GM12891 (cell line): ENCODE data around the gene FAM131B.

ENCODE experiments used
- DNase-seq: peaks from one replicate; pipeline ENCODE4 v3.0.0; 2011; ENCODE audit warnings: low spot score; ENCODE audit not compliant: insufficient read length
- FAIRE-seq: peaks from 2 replicates; lab custom pipeline; 2011; peaks lifted over from hg19 to GRCh38; lab: Jason Lieb, UNC
- PAX5 ChIP-seq: IDR thresholded peaks from 2 replicates; pipeline ENCODE4 v1.6.1; 2011; ENCODE audit warnings: low read length, moderate library complexity, mild to moderate bottlenecking; ENCODE audit not compliant: insufficient read depth, severe bottlenecking
- POLR2A ChIP-seq: IDR thresholded peaks from 2 replicates; pipeline ENCODE4 v1.6.1; 2011; ENCODE audit warnings: low read depth, low read length, control low read depth
- POLR2AphosphoS5 ChIP-seq: IDR thresholded peaks from 2 replicates; pipeline ENCODE4 v1.6.1; 2011; ENCODE audit warnings: low read depth, low read length, control low read depth
- POU2F2 ChIP-seq: IDR thresholded peaks from 2 replicates; pipeline ENCODE4 v1.6.1; 2011; ENCODE audit warnings: low read depth, mild to moderate bottlenecking, control low read depth, low read length, moderate library complexity
- SPI1 ChIP-seq: IDR thresholded peaks from 2 replicates; pipeline ENCODE4 v1.6.1; 2011; ENCODE audit warnings: low read depth, low read length, control low read depth
- TAF1 ChIP-seq: IDR thresholded peaks from 2 replicates; pipeline ENCODE4 v1.6.1; 2011; ENCODE audit warnings: low read depth, low read length, control low read depth

Gene FAM131B

DNA sequence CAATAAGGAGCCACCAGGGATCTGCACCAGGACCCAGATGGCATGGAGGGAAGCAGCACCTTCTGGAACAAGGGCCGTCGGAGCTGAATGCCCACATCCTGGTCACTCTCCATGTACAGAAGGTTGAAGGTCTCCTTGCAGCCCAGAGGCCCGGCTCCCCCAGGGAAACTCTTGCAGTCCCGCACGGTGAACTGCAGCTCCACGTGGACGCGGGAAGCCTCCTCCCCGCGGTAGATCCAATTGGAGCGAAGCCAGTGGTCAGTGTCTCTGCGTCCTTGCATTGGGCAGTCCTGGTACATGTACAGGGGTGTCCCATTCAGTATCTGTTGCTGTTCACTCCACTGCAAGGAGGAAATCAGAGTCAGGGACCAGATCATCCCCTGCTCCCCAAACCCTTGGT lies 38.8 kb upstream of the FAM131B start:
- TF ChIP-seq SPI1 = no peak
- FAIRE-seq = no peak
- DNase-seq = no peak

DNA sequence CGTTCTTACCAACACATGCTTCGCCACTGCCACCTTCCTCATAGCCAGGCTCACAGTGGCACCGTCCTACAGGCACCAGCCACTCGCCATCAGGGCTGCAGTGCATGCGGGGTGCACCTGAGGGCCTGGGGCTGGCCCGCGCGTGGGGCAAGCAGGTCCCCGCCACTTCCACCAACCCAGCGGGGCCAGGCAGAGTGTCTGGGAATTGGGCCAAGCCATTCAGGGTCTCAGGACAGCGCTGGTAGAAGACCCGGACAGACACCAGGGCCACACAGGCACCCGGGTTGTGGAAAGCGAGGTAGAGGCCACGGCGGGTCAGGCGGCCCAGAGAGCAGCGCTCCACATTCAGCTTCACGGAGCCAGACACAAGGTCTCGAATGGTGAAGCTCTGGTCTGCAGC lies 37.1 kb upstream of the FAM131B start:
- DNase-seq (no peak), FAIRE-seq (no peak)
- TF ChIP-seq POU2F2 (no peak), SPI1 (no peak), PAX5 (no peak), POLR2A (no peak), TAF1 (no peak), POLR2AphosphoS5 (no peak)

DNA sequence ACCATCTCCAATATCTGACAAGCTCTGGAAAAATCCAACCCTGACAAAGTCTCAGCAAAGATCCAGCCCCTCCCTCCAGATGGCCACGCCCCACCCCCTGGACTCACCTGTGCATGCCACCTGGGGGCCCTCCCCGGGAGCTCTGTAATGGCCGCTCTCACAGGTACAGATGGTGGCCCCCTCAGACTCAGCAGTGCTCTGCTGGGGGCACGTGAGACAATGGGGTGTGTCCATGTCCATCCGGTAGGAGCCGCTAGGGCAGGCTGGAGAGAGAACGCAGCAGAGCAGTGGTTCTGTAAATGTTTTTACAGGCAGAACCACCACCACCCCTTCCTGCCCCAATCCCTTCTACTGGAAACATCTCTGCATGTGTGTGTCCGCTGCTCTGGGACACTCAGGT lies 36.6 kb upstream of the FAM131B start:
- TF ChIP-seq POLR2AphosphoS5 (no peak), TAF1 (no peak), POLR2A (no peak), PAX5 (no peak), POU2F2 (no peak), SPI1 (no peak)
- no peak for DNase-seq
- FAIRE-seq = no peak

DNA sequence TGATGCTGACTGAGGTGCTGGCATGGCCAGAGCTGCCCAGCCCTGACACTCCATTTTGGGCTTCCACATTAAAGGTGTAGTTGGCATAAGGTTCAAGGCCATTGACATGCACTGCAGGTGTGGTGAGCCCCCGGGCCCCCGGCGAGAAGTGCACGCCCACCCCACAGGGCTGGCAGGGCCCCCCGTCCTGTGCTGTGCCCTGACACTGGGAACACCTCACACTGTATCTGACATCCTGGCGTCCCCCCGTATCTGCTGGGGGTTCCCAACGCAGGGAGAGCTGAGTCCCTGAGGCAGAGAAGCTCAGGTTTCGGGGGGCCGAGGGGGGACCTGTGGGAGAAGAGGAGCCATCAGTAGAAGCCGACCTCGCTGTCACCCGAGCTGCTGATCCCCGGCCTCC lies 36.1 kb upstream of the FAM131B start:
- FAIRE-seq (no peak), DNase-seq (no peak)
- no peak for TF ChIP-seq POLR2A
- TF ChIP-seq SPI1 = no peak
- TF ChIP-seq TAF1 = no peak
- TF ChIP-seq POU2F2 = no peak
- no peak for TF ChIP-seq PAX5
- no peak for TF ChIP-seq POLR2AphosphoS5

DNA sequence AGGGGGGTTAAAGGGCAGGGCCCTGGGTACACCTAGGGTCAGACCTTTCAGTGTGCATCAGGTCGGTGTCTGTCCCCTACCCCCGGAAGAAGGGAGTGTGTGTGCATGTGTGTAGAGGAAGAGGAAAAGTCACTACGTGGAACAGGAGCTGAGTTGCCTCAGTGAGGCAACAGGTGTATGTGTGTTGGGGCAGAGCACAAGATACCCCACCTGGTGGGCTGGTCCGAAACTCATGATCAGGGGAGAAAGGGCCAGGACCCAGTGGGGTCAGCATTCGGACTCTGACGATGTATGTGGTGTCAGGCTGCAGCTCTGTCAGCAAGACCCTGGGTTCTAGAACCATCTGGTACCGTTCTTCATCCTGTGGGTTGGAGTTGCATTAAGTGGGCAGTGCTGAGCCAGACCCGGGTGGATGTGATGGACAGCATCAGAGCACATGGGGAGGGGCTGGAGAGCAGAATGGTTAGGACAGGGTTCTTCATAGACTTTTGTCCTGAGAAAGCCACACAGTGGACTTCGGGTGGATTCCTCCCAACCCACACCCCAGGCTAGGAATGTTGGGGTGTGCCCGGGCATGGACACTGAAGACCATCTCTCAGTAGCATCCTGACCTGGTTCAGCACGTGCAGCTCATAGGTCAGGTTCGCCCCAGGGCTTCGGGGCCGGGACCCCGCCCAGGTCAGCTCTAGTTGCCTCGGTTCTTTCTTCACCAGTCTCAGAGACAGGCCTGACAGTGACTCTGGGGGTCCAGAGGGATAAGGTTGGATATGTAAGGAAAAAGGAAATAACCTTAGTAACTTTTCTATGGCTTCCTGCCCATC lies 35.4 kb upstream of the FAM131B start:
- FAIRE-seq = no peak
- TF ChIP-seq POU2F2 (no peak), POLR2AphosphoS5 (no peak), POLR2A (no peak), PAX5 (no peak), SPI1 (no peak), TAF1 (no peak)
- DNase-seq = no peak

DNA sequence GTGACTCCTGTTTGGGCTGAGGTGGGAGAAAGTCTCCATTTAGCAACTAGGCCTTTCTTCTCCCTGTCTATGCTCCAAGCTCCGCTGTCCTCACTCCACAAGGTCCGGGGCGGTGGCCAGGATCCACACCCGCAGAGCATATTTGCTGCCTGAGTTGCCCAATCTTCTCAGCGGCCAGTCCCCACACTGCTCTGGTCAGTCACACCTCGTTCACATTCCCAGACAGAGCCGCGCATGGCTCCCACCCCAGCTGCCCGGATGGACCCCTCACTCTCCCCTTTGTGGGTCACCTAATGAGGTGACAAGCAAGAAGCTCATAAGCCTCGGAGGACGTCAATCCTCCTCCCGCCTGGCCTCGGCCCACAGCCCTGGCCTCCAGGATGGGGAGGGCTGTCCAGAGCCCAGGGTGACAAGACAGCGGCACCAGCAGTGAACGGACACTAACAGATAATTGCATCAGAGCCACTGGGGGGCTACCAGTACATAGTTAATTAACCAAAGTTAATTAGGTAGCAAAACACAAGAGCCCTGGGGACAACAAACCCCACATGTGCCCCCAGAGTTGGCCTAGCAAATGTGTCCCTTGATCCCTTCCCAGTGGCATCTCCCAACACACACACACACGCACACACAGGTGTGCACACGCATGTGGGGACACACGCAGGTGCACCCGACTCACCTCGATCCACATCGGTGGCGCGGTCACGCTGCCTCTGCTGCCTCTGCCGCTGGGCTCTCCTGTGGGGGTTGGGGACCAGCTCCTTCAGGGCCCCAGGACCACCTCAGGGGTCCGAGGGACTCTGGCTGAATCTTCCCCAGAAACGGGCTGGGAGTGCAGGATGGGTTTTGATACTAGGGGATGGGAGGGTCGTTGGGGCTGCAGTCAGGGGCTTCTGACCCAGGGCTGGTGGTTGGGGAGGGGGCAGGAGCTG lies 34.4 kb upstream of the FAM131B start:
- TF ChIP-seq TAF1 (no peak), POU2F2 (no peak), SPI1 (no peak), PAX5 (no peak), POLR2AphosphoS5 (no peak), POLR2A (no peak)
- DNase-seq (no peak), FAIRE-seq (no peak)

DNA sequence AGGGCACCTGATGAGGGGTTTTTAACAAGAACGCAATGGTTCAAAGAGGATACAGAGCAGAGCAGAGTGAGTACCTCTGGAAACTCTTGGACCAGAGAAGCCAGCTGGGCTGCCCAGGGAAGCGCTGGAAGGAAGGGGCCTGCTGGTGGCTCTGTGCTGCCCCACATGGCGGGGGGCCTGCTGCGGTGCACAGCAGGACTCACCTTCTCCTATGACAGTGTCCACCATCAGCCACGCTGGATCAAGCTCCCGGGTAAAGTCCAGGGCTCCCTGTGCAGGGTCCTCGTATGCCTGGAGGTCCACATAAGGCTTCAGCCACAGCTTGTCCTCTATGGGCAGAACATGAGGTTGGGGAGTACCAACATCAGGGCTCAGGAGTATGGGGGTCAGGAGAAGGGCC lies 33.7 kb upstream of the FAM131B start:
- DNase-seq = no peak
- no peak for TF ChIP-seq POLR2AphosphoS5
- no peak for TF ChIP-seq SPI1
- TF ChIP-seq POLR2A = no peak
- no peak for TF ChIP-seq PAX5
- no peak for TF ChIP-seq POU2F2
- no peak for TF ChIP-seq TAF1
- no peak for FAIRE-seq

DNA sequence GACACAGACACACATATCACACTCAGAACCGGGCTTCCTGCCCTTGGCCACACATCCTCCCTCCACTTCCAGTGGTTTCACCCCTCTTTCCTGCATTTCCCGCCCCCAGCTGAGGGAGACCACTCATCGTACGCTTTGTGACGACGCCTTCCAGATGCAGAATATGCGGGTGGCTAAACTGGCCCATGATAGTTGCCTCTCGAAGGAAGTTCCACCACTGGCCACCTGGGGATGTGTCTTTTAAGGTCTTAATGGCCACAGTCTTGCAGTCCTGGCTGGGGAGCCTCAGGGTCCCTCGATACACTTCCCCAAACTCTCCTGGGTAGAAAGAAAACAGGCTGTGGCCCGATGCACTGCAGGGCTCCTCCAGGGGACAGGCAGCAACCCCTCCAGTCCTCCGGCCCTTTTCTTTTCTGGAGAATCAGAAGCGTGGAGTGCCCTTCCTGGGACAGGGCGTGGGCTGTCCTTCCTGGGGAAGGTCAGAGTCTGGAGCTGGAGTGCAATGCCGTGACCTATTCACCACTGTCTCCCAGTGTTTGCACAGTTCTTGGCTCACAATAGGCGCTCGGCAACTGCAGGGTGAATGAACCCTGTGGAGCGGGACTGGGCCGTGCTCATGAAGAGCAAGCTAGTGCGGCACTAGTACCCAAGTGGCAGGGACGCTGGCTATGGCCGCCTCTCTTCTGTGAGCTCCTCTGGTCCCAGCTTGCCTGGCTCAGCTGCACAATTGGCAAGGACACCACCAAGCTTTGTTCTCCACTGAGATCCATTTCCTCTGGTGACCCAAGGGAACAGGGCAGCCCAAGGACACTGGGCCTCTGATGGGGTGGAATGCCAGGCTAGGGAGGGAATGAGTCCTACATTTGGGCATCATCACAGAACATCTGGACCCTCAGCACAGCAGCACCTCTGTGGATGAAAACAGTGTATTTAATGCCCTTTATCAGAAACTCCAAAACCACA lies 33.0 kb upstream of the FAM131B start:
- FAIRE-seq = no peak
- TF ChIP-seq SPI1 (no peak), POU2F2 (no peak), PAX5 (no peak), POLR2AphosphoS5 (no peak), POLR2A (no peak), TAF1 (no peak)
- no peak for DNase-seq

DNA sequence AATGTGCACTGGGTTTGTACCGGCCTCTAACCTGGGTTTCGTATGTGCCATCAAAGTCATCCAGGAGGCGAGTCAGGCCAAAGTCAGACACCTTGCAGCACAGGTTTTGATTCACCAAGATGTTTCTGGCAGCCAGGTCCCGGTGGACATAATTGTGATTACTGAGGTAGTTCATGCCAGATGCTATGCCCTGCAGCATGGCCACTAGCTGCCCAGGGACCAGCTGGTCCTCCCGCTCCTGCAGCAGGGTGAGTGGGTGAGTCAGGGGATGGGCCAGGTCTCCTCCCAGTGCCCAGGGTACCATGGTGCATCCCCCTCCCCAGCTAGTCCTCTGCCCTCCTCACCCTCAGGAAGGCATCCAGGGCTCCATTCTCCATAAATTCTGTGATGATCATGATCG lies 32.3 kb upstream of the FAM131B start:
- FAIRE-seq (no peak), DNase-seq (no peak)
- TF ChIP-seq POLR2AphosphoS5 = no peak
- no peak for TF ChIP-seq POLR2A
- TF ChIP-seq SPI1 = no peak
- TF ChIP-seq TAF1 = no peak
- TF ChIP-seq POU2F2 = no peak
- TF ChIP-seq PAX5 = no peak

DNA sequence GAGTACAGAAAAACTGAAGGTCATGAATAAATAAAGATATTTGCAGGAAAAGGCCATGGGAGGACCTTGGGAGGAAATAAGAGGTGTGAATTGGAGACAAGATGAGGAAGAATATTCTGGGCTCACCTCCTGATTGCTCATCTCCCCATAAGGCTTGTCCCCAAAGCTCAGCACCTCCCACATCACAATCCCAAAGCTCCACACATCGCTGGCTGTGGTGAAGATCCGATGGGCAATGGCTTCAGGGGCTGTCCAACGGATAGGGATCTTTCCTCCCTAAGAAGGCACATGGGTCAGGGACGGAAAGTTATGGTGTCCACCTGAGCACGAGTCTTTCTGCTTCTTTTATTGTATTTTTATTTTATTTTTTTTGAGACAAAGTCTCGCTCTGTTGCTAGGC lies 31.6 kb upstream of the FAM131B start:
- DNase-seq (no peak), FAIRE-seq (no peak)
- TF ChIP-seq TAF1 (no peak), POLR2AphosphoS5 (no peak), POLR2A (no peak), PAX5 (no peak), POU2F2 (no peak), SPI1 (no peak)
